ENCODE data around the gene CREBRF.

DNA sequence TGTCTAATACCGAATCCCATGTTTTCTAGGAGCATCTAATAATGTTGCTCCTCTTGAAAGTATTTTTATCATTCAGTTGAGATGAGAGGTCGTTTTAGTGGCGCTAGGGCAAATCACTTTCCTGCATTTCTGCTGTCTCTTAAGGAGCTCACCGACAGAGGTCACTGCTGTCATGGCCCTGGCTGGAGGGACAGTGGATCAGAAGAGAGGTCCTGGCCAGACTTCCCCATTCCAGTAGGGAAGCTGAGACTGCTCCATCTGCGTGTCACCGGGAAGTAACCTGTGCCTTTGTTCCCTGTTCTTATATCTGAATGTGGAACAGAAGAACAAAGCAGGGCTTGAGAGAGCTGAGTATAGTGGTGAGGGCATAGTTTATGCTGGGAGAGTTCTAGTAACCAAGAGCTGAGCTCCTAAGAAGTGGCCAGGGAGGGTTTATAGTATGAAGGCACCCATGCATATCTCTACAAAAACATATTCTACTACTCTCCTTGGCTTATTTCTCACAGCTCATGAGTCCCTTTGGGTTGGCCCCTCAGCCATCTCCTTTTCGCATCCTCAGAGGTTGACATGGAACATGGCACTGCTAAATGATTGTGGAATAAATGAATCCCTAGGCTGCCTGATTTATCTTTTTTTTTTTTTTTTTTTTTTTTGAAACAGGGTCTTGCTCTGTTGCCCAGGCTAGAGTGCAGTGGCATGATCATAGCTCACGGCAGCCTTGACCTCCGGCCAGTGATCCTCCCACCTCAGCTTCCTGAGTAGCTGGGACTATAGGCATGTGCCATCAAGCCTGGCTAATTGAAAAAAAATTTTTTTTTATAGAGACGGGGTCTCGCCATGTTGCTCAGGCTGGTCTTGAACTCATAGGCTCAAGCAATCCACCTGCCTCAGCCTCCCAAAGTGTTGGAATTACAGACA is 45.3 kb upstream of the CREBRF start:
- TF ChIP-seq ZNF274 (IDR thresholded peaks at IDR 0.05; ENCODE audit: low read depth, low read length) (no peak), YY1 (IDR thresholded peaks at IDR 0.05; ENCODE audit: insufficient read depth, insufficient read length) (no peak)
